Esophagus muscularis mucosa (tissue), 3 donors: ENCODE data around the gene CD27.

ENCODE experiments used
- POLR2A ChIP-seq: fragments of 450-650 bp; IDR thresholded peaks from one replicate; pipeline ENCODE4 v1.6.1; 2017; ENCODE audit warnings: antibody characterized with exemption, moderate library complexity, mild to moderate bottlenecking, low read depth
- POLR2AphosphoS5 ChIP-seq, 2 donors: sonication (generic); formaldehyde crosslinking; IDR thresholded peaks; one replicate each; pipeline ENCODE4 v1.6.1; 2017; ENCODE audit warnings: antibody characterized with exemption in 2 of 2
- TF ChIP-seq, protein P1 (sequence below), 3 experiments: fragments of 200-600 bp in 2 of 3; fragments of 450-650 bp in 1 of 3; sonication (generic) in 2 of 3; IDR thresholded peaks; one replicate each; pipeline ENCODE4 v1.5.1; 2017 to 2019; ENCODE audit warnings: antibody characterized with exemption in 3 of 3, mild to moderate bottlenecking in 2 of 3, moderate library complexity in 1 of 3

DNA sequence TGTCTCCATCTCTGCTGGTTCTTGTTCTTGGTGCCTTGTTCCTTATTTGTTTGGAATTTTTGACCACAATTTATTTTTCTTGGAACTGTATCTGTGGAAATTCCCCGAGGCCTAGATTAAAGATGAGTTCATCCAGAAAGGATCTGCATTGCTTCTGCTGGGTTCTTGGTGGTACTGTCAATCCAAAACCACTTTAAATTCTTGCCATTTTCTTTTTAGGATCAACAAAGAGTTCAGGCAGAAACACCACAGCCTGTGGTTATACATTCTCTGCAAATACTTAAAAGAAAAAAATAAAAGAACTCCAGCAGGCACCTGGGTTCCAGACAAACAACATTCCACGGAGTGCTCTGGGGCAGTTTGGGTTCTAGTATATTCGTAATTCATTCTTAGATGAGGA, 31.7 kb downstream of the CD27 start:
- TF ChIP-seq, protein P1, sequence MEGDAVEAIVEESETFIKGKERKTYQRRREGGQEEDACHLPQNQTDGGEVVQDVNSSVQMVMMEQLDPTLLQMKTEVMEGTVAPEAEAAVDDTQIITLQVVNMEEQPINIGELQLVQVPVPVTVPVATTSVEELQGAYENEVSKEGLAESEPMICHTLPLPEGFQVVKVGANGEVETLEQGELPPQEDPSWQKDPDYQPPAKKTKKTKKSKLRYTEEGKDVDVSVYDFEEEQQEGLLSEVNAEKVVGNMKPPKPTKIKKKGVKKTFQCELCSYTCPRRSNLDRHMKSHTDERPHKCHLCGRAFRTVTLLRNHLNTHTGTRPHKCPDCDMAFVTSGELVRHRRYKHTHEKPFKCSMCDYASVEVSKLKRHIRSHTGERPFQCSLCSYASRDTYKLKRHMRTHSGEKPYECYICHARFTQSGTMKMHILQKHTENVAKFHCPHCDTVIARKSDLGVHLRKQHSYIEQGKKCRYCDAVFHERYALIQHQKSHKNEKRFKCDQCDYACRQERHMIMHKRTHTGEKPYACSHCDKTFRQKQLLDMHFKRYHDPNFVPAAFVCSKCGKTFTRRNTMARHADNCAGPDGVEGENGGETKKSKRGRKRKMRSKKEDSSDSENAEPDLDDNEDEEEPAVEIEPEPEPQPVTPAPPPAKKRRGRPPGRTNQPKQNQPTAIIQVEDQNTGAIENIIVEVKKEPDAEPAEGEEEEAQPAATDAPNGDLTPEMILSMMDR (IDR thresholded peaks at IDR 0.05) = no peak
- TF ChIP-seq POLR2A = no peak
- TF ChIP-seq POLR2AphosphoS5 (IDR thresholded peaks at IDR 0.05) = no peak
